A549 (cell line): ENCODE measurements around the gene RPA3. TPM values are rescaled to one million over a fixed set of nuclear protein-coding genes. Genes with fewer than 3 reads are reported as not detected.

Experiments used
- ATAC-seq, 2 experiments: fragments of 200-7000 bp in 1 of 2; fragments of >200 bp in 1 of 2; cut with Nextera tagmentation in 1 of 2; cut with Tn5 transposase in 1 of 2; 3 replicates each; pipeline versions ENCODE4 v1.8.0 to v1.9.1; 2018 to 2020; ENCODE audit warnings: mild to moderate bottlenecking in 1 of 2, moderate library complexity in 1 of 2
- CTCF ChIA-PET: fragments of 300-600 bp; sonication (Branson Sonifier 250); formaldehyde crosslinking; extraction: SDS; loops from one replicate; lab custom pipeline; 2021; ENCODE audit warnings: antibody characterized with exemption, inconsistent platforms; lab: Yijun Ruan, JAX
- POLR2A ChIA-PET: fragments of 350-600 bp; formaldehyde crosslinking; extraction: SDS; loops from one replicate; lab custom pipeline; 2021; ENCODE audit warnings: antibody characterized with exemption, inconsistent platforms; lab: Yijun Ruan, JAX
- DNase-seq, 2 experiments: peaks; one replicate each; pipeline versions ENCODE4 v3.0.0 to v3.0.0-alpha.2; 2011 to 2016; ENCODE audit warnings: low read depth in 1 of 2, low spot score in 1 of 2
- FAIRE-seq: peaks from 2 replicates; lab custom pipeline; 2011; peaks lifted over from hg19 to GRCh38; lab: Jason Lieb, UNC
- H3K27ac ChIP-seq, 2 experiments: fragments of >200 bp; sonication (Bioruptor Twin); formaldehyde crosslinking; 3 replicates each; pipeline ENCODE4 v1.5.1; 2016 to 2017
- H3K4me1 ChIP-seq: fragments of >200 bp; sonication (Bioruptor Twin); formaldehyde crosslinking; 3 replicates; pipeline ENCODE4 v1.6.1; 2016
- H3K4me2 ChIP-seq: fragments of >200 bp; sonication (Bioruptor Twin); formaldehyde crosslinking; 3 replicates; pipeline ENCODE4 v1.6.1; 2016
- H3K4me3 ChIP-seq: fragments of >200 bp; sonication (Bioruptor Twin); formaldehyde crosslinking; 3 replicates; pipeline ENCODE4 v1.5.1; 2016
- H3K9me3 ChIP-seq: fragments of >200 bp; sonication (Bioruptor Twin); formaldehyde crosslinking; 3 replicates; pipeline ENCODE4 v1.6.1; 2016
- BHLHE40 ChIP-seq: IDR thresholded peaks from 2 replicates; pipeline ENCODE4 v1.6.1; 2012; ENCODE audit warnings: low read depth, low read length, inconsistent platforms
- CBX2 ChIP-seq: fragments of 200-600 bp; sonication (generic); IDR thresholded peaks from 2 replicates; pipeline ENCODE4 v1.6.1; 2016; ENCODE audit warnings: low read depth, mild to moderate bottlenecking, borderline replicate concordance
- CEBPB ChIP-seq, 2 experiments: fragments of >200 bp in 1 of 2; sonication (Bioruptor Twin) in 1 of 2; formaldehyde crosslinking in 1 of 2; IDR thresholded peaks; 2 replicates each; pipeline ENCODE4 v1.6.1; 2012 to 2016
- CHD2 ChIP-seq: fragments of 150-350 bp; IDR thresholded peaks from 2 replicates; pipeline ENCODE4 v1.6.1; 2014; ENCODE audit warnings: low read length; ENCODE audit not compliant: partially characterized antibody
- CTCF ChIP-seq: fragments of >200 bp; sonication (Bioruptor Twin); formaldehyde crosslinking; IDR thresholded peaks from 3 replicates; pipeline ENCODE4 v1.5.1; 2016
- EP300 ChIP-seq, 2 experiments: fragments of >200 bp; sonication (Bioruptor Twin); formaldehyde crosslinking; IDR thresholded peaks; 2 replicates in 1 of 2; 3 replicates in 1 of 2; pipeline ENCODE4 v1.6.1; 2016 to 2017
- ESRRA ChIP-seq: fragments of 150-350 bp; IDR thresholded peaks from 2 replicates; pipeline ENCODE4 v1.6.1; 2014; ENCODE audit warnings: mild to moderate bottlenecking, low read length, borderline replicate concordance
- FOSB ChIP-seq: fragments of 250-450 bp; sonication (Bioruptor Pico); IDR thresholded peaks from 2 replicates; pipeline ENCODE4 v1.5.0; 2020; ENCODE audit warnings: mild to moderate bottlenecking, moderate library complexity
- FOSL2 ChIP-seq, 2 experiments: fragments of 450-650 bp in 1 of 2; fragments of >200 bp in 1 of 2; sonication (Bioruptor Twin) in 1 of 2; formaldehyde crosslinking; IDR thresholded peaks; 2 replicates each; pipeline versions ENCODE4 v1.5.0 to v1.6.1; 2016 to 2020; ENCODE audit warnings: mild to moderate bottlenecking in 1 of 2, moderate library complexity in 1 of 2
- FOXS1 ChIP-seq: fragments of 250-450 bp; sonication (Bioruptor Pico); IDR thresholded peaks from 2 replicates; pipeline ENCODE4 v1.5.0; 2020; ENCODE audit warnings: mild to moderate bottlenecking, moderate library complexity
- GATA3 ChIP-seq: IDR thresholded peaks from 2 replicates; pipeline ENCODE4 v1.6.1; 2012; ENCODE audit warnings: borderline replicate concordance
- HOXA7 ChIP-seq: fragments of 250-450 bp; sonication (Bioruptor Pico); IDR thresholded peaks from 2 replicates; pipeline ENCODE4 v1.5.0; 2020; ENCODE audit warnings: mild to moderate bottlenecking, moderate library complexity
- HOXB13 ChIP-seq: fragments of 250-450 bp; sonication (Bioruptor Pico); IDR thresholded peaks from 2 replicates; pipeline ENCODE4 v1.5.0; 2020; ENCODE audit warnings: low read depth, mild to moderate bottlenecking, moderate library complexity
- JUN ChIP-seq, 2 experiments: fragments of >200 bp; sonication (Bioruptor Twin); formaldehyde crosslinking; IDR thresholded peaks; 2 replicates in 1 of 2; 3 replicates in 1 of 2; pipeline ENCODE4 v1.6.1; 2016 to 2017
- KDM5A ChIP-seq: fragments of 200-600 bp; sonication (generic); IDR thresholded peaks from 2 replicates; pipeline ENCODE4 v1.6.1; 2016; ENCODE audit warnings: antibody characterized with exemption, mild to moderate bottlenecking
- NPAS2 ChIP-seq: fragments of 250-450 bp; sonication (Bioruptor Pico); IDR thresholded peaks from 2 replicates; pipeline ENCODE4 v1.8.0; 2022; ENCODE audit warnings: mild to moderate bottlenecking, moderate library complexity, borderline replicate concordance
- NR3C1 ChIP-seq: fragments of >200 bp; sonication (Bioruptor Twin); formaldehyde crosslinking; IDR thresholded peaks from 3 replicates; pipeline ENCODE4 v1.6.1; 2017
- RARB ChIP-seq: fragments of 250-450 bp; sonication (Bioruptor Pico); IDR thresholded peaks from 2 replicates; pipeline ENCODE4 v1.8.0; 2021; ENCODE audit warnings: mild to moderate bottlenecking, moderate library complexity
- SMC3 ChIP-seq: fragments of >200 bp; sonication (Bioruptor Twin); formaldehyde crosslinking; IDR thresholded peaks from 3 replicates; pipeline ENCODE4 v1.6.1; 2018; ENCODE audit warnings: inconsistent platforms
- SREBF2 ChIP-seq: fragments of 450-650 bp; IDR thresholded peaks from 2 replicates; pipeline ENCODE4 v1.6.1; 2014; ENCODE audit warnings: mild to moderate bottlenecking, moderate library complexity
- TFCP2L1 ChIP-seq: fragments of 250-450 bp; sonication (Bioruptor Pico); IDR thresholded peaks from 2 replicates; pipeline ENCODE4 v1.5.0; 2021; ENCODE audit warnings: mild to moderate bottlenecking
- WGBS: methylation state at CpG from one replicate; pipeline ENCODE4 v1.1.6; 2017; ENCODE audit errors: missing lambda C conversion rate; 5-methylcytosine and 5-hydroxymethylcytosine counted together
- polyA plus RNA-seq, 4 experiments: library from polyadenylated mRNA; depleted of rRNA in 3 of 4; stranded (reverse); fragments of >200 nt; fragmentation: RNase III in 1 of 4; extraction: RNeasy Plus Mini Kit Qiagen cat#74134 plus additional on column Dnase treatment in 1 of 4; gene quantifications; 2 replicates in 3 of 4; 3 replicates in 1 of 4; pipeline ENCODE4 v1.2.3, GENCODE V29; 2011 to 2017
- TF ChIP-seq, protein P1 (sequence below): fragments of 250-450 bp; sonication (Bioruptor Pico); IDR thresholded peaks from 2 replicates; pipeline ENCODE4 v1.5.0; 2021; ENCODE audit warnings: mild to moderate bottlenecking, moderate library complexity, borderline replicate concordance
- TF ChIP-seq, protein P2 (sequence below): IDR thresholded peaks from 2 replicates; pipeline ENCODE4 v1.6.1; 2012
- TF ChIP-seq, protein P3 (sequence below): fragments of >200 bp; sonication (Bioruptor Twin); formaldehyde crosslinking; IDR thresholded peaks from 2 replicates; pipeline ENCODE4 v1.6.1; 2016
- TF ChIP-seq, protein P4 (sequence below): fragments of 150-350 bp; IDR thresholded peaks from 2 replicates; pipeline ENCODE4 v1.6.1; 2014; ENCODE audit warnings: low read depth, mild to moderate bottlenecking, low read length

RPA3 gene
- polyA plus RNA-seq, 2 of the 4 experiments (the other 2 are of a cell fraction), result 95.1 to 129 TPM

- Histone ChIP-seq H3K4me3 (no peak overlapping the region), H3K27ac (no peak overlapping the region), H3K4me1 (peaks cover 2% of the 10 kb centered on the region; the same call in 2 of the 3 replicates), H3K4me2 (no peak overlapping the region), H3K9me3 (no peaks in the 10 kb centered on the region)
- POLR2A ChIA-PET, result no interaction called here
- no peak for ATAC-seq
- 93% methylated on average over 3 of the region's 3 CpGs for WGBS
- no peak for FAIRE-seq
- no peak for DNase-seq
- CTCF ChIA-PET, result interaction anchor here (0.7 to 1.7 kb wide), 2 partner anchors 8 to 451 kb away, joined by 3 to 4 read pairs; no protein-coding TSS in a partner anchor
- TF ChIP-seq NPAS2 (CRISPR knock-in tag), result no peak
- no peak for TF ChIP-seq SREBF2
- TF ChIP-seq, protein P1, sequence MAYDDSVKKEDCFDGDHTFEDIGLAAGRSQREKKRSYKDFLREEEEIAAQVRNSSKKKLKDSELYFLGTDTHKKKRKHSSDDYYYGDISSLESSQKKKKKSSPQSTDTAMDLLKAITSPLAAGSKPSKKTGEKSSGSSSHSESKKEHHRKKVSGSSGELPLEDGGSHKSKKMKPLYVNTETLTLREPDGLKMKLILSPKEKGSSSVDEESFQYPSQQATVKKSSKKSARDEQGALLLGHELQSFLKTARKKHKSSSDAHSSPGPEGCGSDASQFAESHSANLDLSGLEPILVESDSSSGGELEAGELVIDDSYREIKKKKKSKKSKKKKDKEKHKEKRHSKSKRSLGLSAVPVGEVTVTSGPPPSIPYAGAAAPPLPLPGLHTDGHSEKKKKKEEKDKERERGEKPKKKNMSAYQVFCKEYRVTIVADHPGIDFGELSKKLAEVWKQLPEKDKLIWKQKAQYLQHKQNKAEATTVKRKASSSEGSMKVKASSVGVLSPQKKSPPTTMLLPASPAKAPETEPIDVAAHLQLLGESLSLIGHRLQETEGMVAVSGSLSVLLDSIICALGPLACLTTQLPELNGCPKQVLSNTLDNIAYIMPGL (CRISPR knock-in tag), result no peak
- no peak for TF ChIP-seq NR3C1
- TF ChIP-seq, protein P2, sequence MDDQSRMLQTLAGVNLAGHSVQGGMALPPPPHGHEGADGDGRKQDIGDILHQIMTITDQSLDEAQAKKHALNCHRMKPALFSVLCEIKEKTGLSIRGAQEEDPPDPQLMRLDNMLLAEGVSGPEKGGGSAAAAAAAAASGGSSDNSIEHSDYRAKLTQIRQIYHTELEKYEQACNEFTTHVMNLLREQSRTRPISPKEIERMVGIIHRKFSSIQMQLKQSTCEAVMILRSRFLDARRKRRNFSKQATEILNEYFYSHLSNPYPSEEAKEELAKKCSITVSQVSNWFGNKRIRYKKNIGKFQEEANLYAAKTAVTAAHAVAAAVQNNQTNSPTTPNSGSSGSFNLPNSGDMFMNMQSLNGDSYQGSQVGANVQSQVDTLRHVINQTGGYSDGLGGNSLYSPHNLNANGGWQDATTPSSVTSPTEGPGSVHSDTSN, result no peak
- TF ChIP-seq RARB (CRISPR knock-in tag), result no peak
- TF ChIP-seq JUN (IDR thresholded peaks at IDR 0.05), result no peak
- no peak for TF ChIP-seq FOSL2 (IDR thresholded peaks at IDR 0.05)
- no peak for TF ChIP-seq FOSL2 (CRISPR knock-in tag; IDR thresholded peaks at IDR 0.05)
- TF ChIP-seq FOXS1 (CRISPR knock-in tag), result no peak
- TF ChIP-seq CHD2, result no peak
- TF ChIP-seq CEBPB (IDR thresholded peaks at IDR 0.05), result no peak
- no peak for TF ChIP-seq HOXB13 (CRISPR knock-in tag)
- TF ChIP-seq CBX2, result no peak
- no peak for TF ChIP-seq KDM5A
- TF ChIP-seq, protein P3, sequence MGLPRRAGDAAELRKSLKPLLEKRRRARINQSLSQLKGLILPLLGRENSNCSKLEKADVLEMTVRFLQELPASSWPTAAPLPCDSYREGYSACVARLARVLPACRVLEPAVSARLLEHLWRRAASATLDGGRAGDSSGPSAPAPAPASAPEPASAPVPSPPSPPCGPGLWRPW, result no peak
- TF ChIP-seq TFCP2L1, result no peak
- no peak for TF ChIP-seq CTCF
- no peak for TF ChIP-seq HOXA7 (CRISPR knock-in tag)
- TF ChIP-seq, all 56 proteins: peak for 0
Observed at GRCh38 chr7:7756577-7756976, 38.2 kb upstream of the RPA3 start.

GRCh38 chr7:7751243-7752092 lies 33.1 kb upstream of the RPA3 start:
- 93% methylated on average over 3 of the region's 3 CpGs for WGBS
- DNase-seq (no peak), FAIRE-seq (no peak), ATAC-seq (no peak)
- POLR2A ChIA-PET, result no interaction called here
- Histone ChIP-seq H3K4me1 (no peaks in the 10 kb centered on the region; the same call in 1 of the 3 replicates), H3K9me3 (no peaks in the 10 kb centered on the region), H3K4me3 (no peak overlapping the region), H3K27ac (no peak overlapping the region), H3K4me2 (no peak overlapping the region)
- CTCF ChIA-PET, result interaction anchor here (0.7 to 1.7 kb wide), 3 partner anchors 12 to 70 kb away, joined by 4 read pairs; no protein-coding TSS in a partner anchor
- TF ChIP-seq FOSB (CRISPR knock-in tag) (no peak), EP300 (IDR thresholded peaks at IDR 0.05) (no peak), SMC3 (no peak), CHD2 (no peak), JUN (IDR thresholded peaks at IDR 0.05) (no peak), GATA3 (no peak), ESRRA (no peak), NPAS2 (CRISPR knock-in tag) (no peak), BHLHE40 (no peak), KDM5A (no peak), RARB (CRISPR knock-in tag) (no peak), NR3C1 (no peak), FOXS1 (CRISPR knock-in tag) (no peak)
- TF ChIP-seq, protein P4, sequence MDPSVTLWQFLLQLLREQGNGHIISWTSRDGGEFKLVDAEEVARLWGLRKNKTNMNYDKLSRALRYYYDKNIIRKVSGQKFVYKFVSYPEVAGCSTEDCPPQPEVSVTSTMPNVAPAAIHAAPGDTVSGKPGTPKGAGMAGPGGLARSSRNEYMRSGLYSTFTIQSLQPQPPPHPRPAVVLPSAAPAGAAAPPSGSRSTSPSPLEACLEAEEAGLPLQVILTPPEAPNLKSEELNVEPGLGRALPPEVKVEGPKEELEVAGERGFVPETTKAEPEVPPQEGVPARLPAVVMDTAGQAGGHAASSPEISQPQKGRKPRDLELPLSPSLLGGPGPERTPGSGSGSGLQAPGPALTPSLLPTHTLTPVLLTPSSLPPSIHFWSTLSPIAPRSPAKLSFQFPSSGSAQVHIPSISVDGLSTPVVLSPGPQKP, result no peak
